GM19395 (cell line): ENCODE data around the gene TMEM51.

Source experiments
- ATAC-seq: cut with Tn5 transposase; IDR thresholded peaks from one replicate; pipeline ENCODE4 v1.9.1; 2021; ENCODE audit warnings: mild to moderate bottlenecking, moderate library complexity; ENCODE audit not compliant: unreplicated experiment

Gene TMEM51

GRCh38 chr1:15191770-15192169, 38.2 kb downstream of the TMEM51 start:
- no peak for ATAC-seq

GRCh38 chr1:15192916-15193550, 39.5 kb downstream of the TMEM51 start:
- ATAC-seq = no peak

GRCh38 chr1:15195420-15196052, 42.0 kb downstream of the TMEM51 start:
- ATAC-seq = no peak

- ATAC-seq = no peak
These were observed 42.5 kb downstream of the TMEM51 start for GRCh38 chr1:15196069-15196468.

GRCh38 chr1:15196807-15197530, 43.4 kb downstream of the TMEM51 start:
- ATAC-seq = no peak

- ATAC-seq = no peak
These were observed 44.3 kb downstream of the TMEM51 start for GRCh38 chr1:15197591-15198447.

- no peak for ATAC-seq
These were observed 45.1 kb downstream of the TMEM51 start for GRCh38 chr1:15198684-15199083.

- no peak for ATAC-seq
These were observed 47.7 kb downstream of the TMEM51 start for GRCh38 chr1:15201221-15201620.

- no peak for ATAC-seq
These were observed 48.5 kb downstream of the TMEM51 start for GRCh38 chr1:15201849-15202551.

- ATAC-seq = no peak
These were observed 51.4 kb downstream of the TMEM51 start for GRCh38 chr1:15204931-15205330.

- no peak for ATAC-seq
These were observed 52.2 kb downstream of the TMEM51 start for GRCh38 chr1:15205586-15206346.

GRCh38 chr1:15206418-15207030, 53.0 kb downstream of the TMEM51 start:
- no peak for ATAC-seq

- ATAC-seq = no peak
These were observed 53.7 kb downstream of the TMEM51 start for GRCh38 chr1:15207031-15207828.

GRCh38 chr1:15207829-15208429, 54.4 kb downstream of the TMEM51 start:
- ATAC-seq = no peak

- no peak for ATAC-seq
These were observed 57.3 kb downstream of the TMEM51 start for GRCh38 chr1:15210651-15211375.

GRCh38 chr1:15211424-15211823, 57.9 kb downstream of the TMEM51 start:
- ATAC-seq = no peak

- ATAC-seq = no peak
These were observed 58.8 kb downstream of the TMEM51 start for GRCh38 chr1:15212216-15212953.
